Neural progenitor cell (in vitro differentiated cells): ENCODE data around the gene TBX21. TPM values are rescaled to one million over a fixed set of nuclear protein-coding genes. Genes with fewer than 3 reads are reported as not detected.

Experiments
- DNase-seq: peaks from one replicate; pipeline ENCODE4 v3.0.0-alpha.2; 2016; ENCODE audit warnings: low spot score
- H2AFZ ChIP-seq: fragments of 200-600 bp; sonication (generic); replicated peaks from 2 replicates; pipeline ENCODE4 v1.6.1; 2016; ENCODE audit warnings: antibody characterized with exemption
- H3F3A ChIP-seq: fragments of 200-600 bp; sonication (generic); 2 replicates; pipeline ENCODE4 v1.6.1; 2016; ENCODE audit warnings: antibody characterized with exemption, low read depth
- H3K27ac ChIP-seq: fragments of 200-600 bp; sonication (generic); 2 replicates; pipeline ENCODE4 v1.5.1; 2016; ENCODE audit warnings: mild to moderate bottlenecking
- H3K27me3 ChIP-seq: fragments of 200-600 bp; sonication (generic); 2 replicates; pipeline ENCODE4 v1.6.1; 2016; ENCODE audit warnings: mild to moderate bottlenecking, moderate library complexity
- H3K36me3 ChIP-seq: fragments of 200-600 bp; sonication (generic); 2 replicates; pipeline ENCODE4 v1.5.1; 2016
- H3K4me1 ChIP-seq: fragments of 200-600 bp; sonication (generic); 2 replicates; pipeline ENCODE4 v1.6.1; 2016; ENCODE audit warnings: mixed run types
- H3K4me2 ChIP-seq: fragments of 200-600 bp; sonication (generic); 2 replicates; pipeline ENCODE4 v1.6.1; 2016
- H3K4me3 ChIP-seq: fragments of 200-600 bp; sonication (generic); 2 replicates; pipeline ENCODE4 v1.5.1; 2016
- H3K79me2 ChIP-seq: fragments of 200-600 bp; sonication (generic); 2 replicates; pipeline ENCODE4 v1.6.1; 2016; ENCODE audit warnings: low read depth
- H3K9ac ChIP-seq: fragments of 200-600 bp; sonication (generic); 2 replicates; pipeline ENCODE4 v1.6.1; 2016
- H3K9me3 ChIP-seq: fragments of 200-600 bp; sonication (generic); 2 replicates; pipeline ENCODE4 v1.5.1; 2016; ENCODE audit warnings: low read depth
- H4K20me1 ChIP-seq: fragments of 200-600 bp; sonication (generic); 2 replicates; pipeline ENCODE4 v1.6.1; 2016; ENCODE audit warnings: low read depth
- H3K27ac Mint-ChIP-seq: 3 replicates; pipeline ENCODE4 v1.8.0; 2021; ENCODE audit warnings: mixed read lengths
- H3K27me3 Mint-ChIP-seq: 2 replicates; pipeline ENCODE4 v1.8.0; 2022; ENCODE audit warnings: low read depth, mild to moderate bottlenecking, inconsistent platforms, moderate library complexity, mixed read lengths; ENCODE audit not compliant: insufficient read depth
- H3K36me3 Mint-ChIP-seq: 3 replicates; pipeline ENCODE4 v1.8.0; 2021; ENCODE audit warnings: mixed read lengths
- H3K4me1 Mint-ChIP-seq: 3 replicates; pipeline ENCODE4 v1.8.0; 2021; ENCODE audit warnings: mixed read lengths
- H3K4me3 Mint-ChIP-seq: 3 replicates; pipeline ENCODE4 v1.8.0; 2021; ENCODE audit warnings: mild to moderate bottlenecking, moderate library complexity, mixed read lengths
- H3K9me3 Mint-ChIP-seq: 3 replicates; pipeline ENCODE4 v1.8.0; 2020; ENCODE audit warnings: mixed read lengths
- CTCF ChIP-seq: fragments of 200-600 bp; sonication (generic); IDR thresholded peaks from 2 replicates; pipeline ENCODE4 v1.5.1; 2017; ENCODE audit warnings: antibody characterized with exemption, mild to moderate bottlenecking
- EZH2 ChIP-seq: fragments of 200-600 bp; sonication (generic); IDR thresholded peaks from 2 replicates; pipeline ENCODE4 v1.6.1; 2017; ENCODE audit warnings: antibody characterized with exemption, mild to moderate bottlenecking, moderate library complexity
- EZH2phosphoT487 ChIP-seq: fragments of 200-600 bp; sonication (generic); IDR thresholded peaks from 2 replicates; pipeline ENCODE4 v1.6.1; 2017; ENCODE audit warnings: antibody characterized with exemption
- total RNA-seq: library from RNA; depleted of rRNA; stranded (reverse); fragments of >200 nt; gene quantifications from 2 replicates; pipeline ENCODE4 v1.2.3, GENCODE V29; 2015; ENCODE audit warnings: low replicate concordance

Gene TBX21
- total RNA-seq, 1 donor from 2014 or later, result not detected

GRCh38 chr17:47735139-47735464 is 2.1 kb downstream of the TBX21 start:
- H3K27ac ChIP-seq, result no peak overlapping the region
- H3K27me3 Mint-ChIP-seq, result peaks cover 58% of the 10 kb centered on the region

GRCh38 chr17:47735536-47736011 is 2.5 kb downstream of the TBX21 start:
- Histone ChIP-seq H3K27me3 (peaks cover 70% of the 10 kb centered on the region), H3K36me3 (no peaks in the 10 kb centered on the region), H3K4me3 (no peak overlapping the region), H3K9me3 (no peaks in the 10 kb centered on the region), H4K20me1 (peaks cover 12% of the 10 kb centered on the region), H3K27ac (no peak overlapping the region), H3K4me1 (peaks cover 5% of the 10 kb centered on the region), H3F3A (no peaks in the 10 kb centered on the region), H2AFZ (no peak overlapping the region), H3K79me2 (no peaks in the 10 kb centered on the region), H3K4me2 (no peak overlapping the region), H3K9ac (no peak overlapping the region)
- peaks cover 55% of the 10 kb centered on the region for H3K27me3 Mint-ChIP-seq
- H3K4me3 Mint-ChIP-seq, result no peak overlapping the region
- peaks cover 3% of the 10 kb centered on the region for H3K9me3 Mint-ChIP-seq
- no peaks in the 10 kb centered on the region for H3K36me3 Mint-ChIP-seq
- no peak overlapping the region for H3K27ac Mint-ChIP-seq
- no peak for DNase-seq
- H3K4me1 Mint-ChIP-seq, result peaks cover 9% of the 10 kb centered on the region
- TF ChIP-seq CTCF, result no peak
- TF ChIP-seq EZH2, result no peak
- TF ChIP-seq EZH2phosphoT487, result no peak

More at GRCh38 chr17:47735139-47735464, 2.1 kb downstream of the TBX21 start:
- Histone ChIP-seq H3F3A (no peaks in the 10 kb centered on the region), H2AFZ (no peak overlapping the region), H3K4me3 (no peak overlapping the region), H3K79me2 (no peaks in the 10 kb centered on the region), H3K4me1 (peaks cover 5% of the 10 kb centered on the region), H4K20me1 (peaks cover 12% of the 10 kb centered on the region), H3K4me2 (no peak overlapping the region), H3K9me3 (no peaks in the 10 kb centered on the region), H3K36me3 (no peaks in the 10 kb centered on the region), H3K27me3 (peaks cover 73% of the 10 kb centered on the region), H3K9ac (no peak overlapping the region)
- Mint-ChIP-seq H3K9me3 (peaks cover 3% of the 10 kb centered on the region), H3K27ac (no peak overlapping the region), H3K36me3 (no peaks in the 10 kb centered on the region), H3K4me3 (no peak overlapping the region), H3K4me1 (peaks cover 9% of the 10 kb centered on the region)
- TF ChIP-seq EZH2phosphoT487 (no peak), CTCF (no peak), EZH2 (no peak)
- no peak for DNase-seq

- peaks cover 64% of the 10 kb centered on the region for H3K27me3 ChIP-seq
- H3K4me1 Mint-ChIP-seq, result peaks cover 9% of the 10 kb centered on the region
- peaks cover 5% of the 10 kb centered on the region for H3K4me1 ChIP-seq
- no peaks in the 10 kb centered on the region for H3K79me2 ChIP-seq
- peak; percentile 52 for TF ChIP-seq EZH2
- TF ChIP-seq CTCF, result no peak
- H4K20me1 ChIP-seq, result peaks cover 11% of the 10 kb centered on the region
- no peaks in the 10 kb centered on the region for H3K36me3 Mint-ChIP-seq
- no peak overlapping the region for H2AFZ ChIP-seq
- H3K4me3 ChIP-seq, result no peak overlapping the region
- H3K9me3 Mint-ChIP-seq, result peaks cover 3% of the 10 kb centered on the region
- no peaks in the 10 kb centered on the region for H3K36me3 ChIP-seq
- no peak overlapping the region for H3K27ac ChIP-seq
- H3K9ac ChIP-seq, result no peak overlapping the region
- H3F3A ChIP-seq, result no peaks in the 10 kb centered on the region
- no peak overlapping the region for H3K4me2 ChIP-seq
- H3K27me3 Mint-ChIP-seq, result peaks cover 48% of the 10 kb centered on the region
- H3K9me3 ChIP-seq, result no peaks in the 10 kb centered on the region
- no peak overlapping the region for H3K27ac Mint-ChIP-seq
- H3K4me3 Mint-ChIP-seq, result no peak overlapping the region
- peak; percentile 39 for DNase-seq
These were observed 3.8 kb downstream of the TBX21 start for GRCh38 chr17:47736501-47737495.
